Thyroid gland (tissue), 4 donors: ENCODE measurements around the gene SLC38A4. TPM values are rescaled to one million over a fixed set of nuclear protein-coding genes. Genes with fewer than 3 reads are reported as not detected.
A peak's percentile ranks its signal among the peaks of the same experiment; 100 is the strongest.

Source experiments
- DNase-seq, 2 donors: peaks; one replicate each; pipeline ENCODE4 v3.0.0-alpha.2; 2019
- H3K27ac ChIP-seq, 3 donors: fragments of 200-600 bp; sonication (generic); 1 replicate in 2 of 3; 2 replicates in 1 of 3; pipeline ENCODE4 v1.5.1; 2016 to 2019; ENCODE audit warnings: mild to moderate bottlenecking in 1 of 3, moderate library complexity in 1 of 3
- H3K27me3 ChIP-seq: fragments of 200-600 bp; sonication (generic); one replicate; pipeline ENCODE4 v1.5.1; 2019
- H3K36me3 ChIP-seq, 2 donors: fragments of 200-600 bp; sonication (generic); one replicate each; pipeline ENCODE4 v1.5.1; 2016 to 2019
- H3K4me1 ChIP-seq, 2 donors: fragments of 200-600 bp; sonication (generic); one replicate each; pipeline ENCODE4 v1.5.1; 2017 to 2019
- H3K4me3 ChIP-seq, 3 donors: fragments of 200-600 bp; sonication (generic); replicated peaks in 1 of 3; 1 replicate in 2 of 3; 2 replicates in 1 of 3; pipeline ENCODE4 v1.5.1; 2016; ENCODE audit warnings: mild to moderate bottlenecking in 1 of 3
- H3K9me3 ChIP-seq: fragments of 200-600 bp; sonication (generic); one replicate; pipeline ENCODE4 v1.5.1; 2017
- CTCF ChIP-seq, 6 experiments: fragments of 200-600 bp in 3 of 6; fragments of 450-650 bp in 3 of 6; sonication (generic) in 3 of 6; IDR thresholded peaks; one replicate each; pipeline ENCODE4 v1.5.1; 2016 to 2019; ENCODE audit warnings: antibody characterized with exemption in 6 of 6, mild to moderate bottlenecking in 2 of 6, inconsistent platforms in 1 of 6, moderate library complexity in 1 of 6
- POLR2A ChIP-seq, 2 donors: fragments of 450-650 bp; IDR thresholded peaks; one replicate each; pipeline ENCODE4 v1.6.1; 2017; ENCODE audit warnings: antibody characterized with exemption in 2 of 2, mild to moderate bottlenecking in 2 of 2, moderate library complexity in 1 of 2
- WGBS, 2 donors: methylation state at CpG; one replicate each; pipeline ENCODE4 v1.1.5; 2017; 5-methylcytosine and 5-hydroxymethylcytosine counted together
- intact Hi-C: fragments of 100-400 bp; cut with DNase I; formaldehyde crosslinking; loops from one replicate; pipeline ENCODE4 v1.15.1; 2023
- total RNA-seq, 4 donors: library from RNA; depleted of rRNA; stranded (reverse); fragments of >200 nt; gene quantifications; one replicate each; pipeline ENCODE4 v1.2.3, GENCODE V29; 2016

SLC38A4 gene
- total RNA-seq: 1 to 10 TPM in 3 of 4 donors, under 1 TPM in 1; 0.11 to 1.8 (median 1.3) TPM

- no peaks in the 10 kb centered on the region for H3K36me3 ChIP-seq
- 11 to 13% methylated on average over 29 of the region's 29 CpGs for WGBS, 2 donors
- peaks cover 0 to 3% of the 10 kb centered on the region in 2 donors for H3K4me1 ChIP-seq
- DNase-seq: peak in 1 of 2 donors; percentile 4
- intact Hi-C loops: no loop called here
- no peak within 1 kb of the TSS for H3K4me3 ChIP-seq
- peaks cover 4% of the 10 kb centered on the region for H3K27me3 ChIP-seq
- no peak for TF ChIP-seq POLR2A (IDR thresholded peaks at IDR 0.05)
- no peak for TF ChIP-seq CTCF (IDR thresholded peaks at IDR 0.05)
- H3K27ac ChIP-seq: no peak within 1 kb of the TSS
- no peaks in the 10 kb centered on the region for H3K9me3 ChIP-seq
These were observed at the start of gene SLC38A4 for GRCh38 chr12:46825591-46826414. Gene SLC38A4 (minus strand): TSS chr12:46825997. CDS start chr12:46793071, 32,926 bp downstream.

GRCh38 chr12:46875095-46875494, 49.3 kb upstream of the SLC38A4 start:
- Histone ChIP-seq H3K27ac (no peak overlapping the region), H3K4me3 (no peak overlapping the region), H3K36me3 (no peaks in the 10 kb centered on the region), H3K4me1 (no peaks in the 10 kb centered on the region), H3K27me3 (no peaks in the 10 kb centered on the region), H3K9me3 (no peaks in the 10 kb centered on the region)
- WGBS, 2 donors: 81 to 84% methylated on average over 1 of the region's 1 CpG
- intact Hi-C loops: no loop called here
- DNase-seq: no peak
- TF ChIP-seq CTCF (IDR thresholded peaks at IDR 0.05) (no peak), POLR2A (IDR thresholded peaks at IDR 0.05) (no peak)

GRCh38 chr12:46874642-46875041, 48.8 kb upstream of the SLC38A4 start:
- DNase-seq: no peak
- intact Hi-C loops: no loop called here
- TF ChIP-seq CTCF (IDR thresholded peaks at IDR 0.05): no peak
- no peak for TF ChIP-seq POLR2A (IDR thresholded peaks at IDR 0.05)
- Histone ChIP-seq H3K27me3 (no peaks in the 10 kb centered on the region), H3K27ac (no peak overlapping the region), H3K4me3 (no peak overlapping the region), H3K9me3 (no peaks in the 10 kb centered on the region), H3K4me1 (no peaks in the 10 kb centered on the region), H3K36me3 (no peaks in the 10 kb centered on the region)
- 65 to 67% methylated on average over 3 of the region's 3 CpGs for WGBS, 2 donors

GRCh38 chr12:46872135-46872534, 46.3 kb upstream of the SLC38A4 start:
- Histone ChIP-seq H3K36me3 (no peaks in the 10 kb centered on the region), H3K4me1 (no peaks in the 10 kb centered on the region), H3K27ac (no peak overlapping the region), H3K27me3 (no peaks in the 10 kb centered on the region), H3K4me3 (no peak overlapping the region), H3K9me3 (no peaks in the 10 kb centered on the region)
- intact Hi-C loops: no loop called here
- no peak for DNase-seq
- TF ChIP-seq POLR2A (IDR thresholded peaks at IDR 0.05) (no peak), CTCF (IDR thresholded peaks at IDR 0.05) (no peak)
- 89 to 96% methylated on average over 4 of the region's 4 CpGs for WGBS, 2 donors

- Histone ChIP-seq H3K27ac (no peak overlapping the region), H3K4me1 (no peaks in the 10 kb centered on the region), H3K9me3 (no peaks in the 10 kb centered on the region), H3K27me3 (no peaks in the 10 kb centered on the region), H3K36me3 (no peaks in the 10 kb centered on the region), H3K4me3 (no peak overlapping the region)
- intact Hi-C loops: no loop called here
- DNase-seq: no peak
- no peak for TF ChIP-seq POLR2A (IDR thresholded peaks at IDR 0.05)
- TF ChIP-seq CTCF (IDR thresholded peaks at IDR 0.05): no peak
These were observed 39.5 kb upstream of the SLC38A4 start for GRCh38 chr12:46865311-46865710.
